GM18502 (cell line): ENCODE data around the gene DES.
A peak's percentile ranks its signal among the peaks of the same experiment; 100 is the strongest.
"Not testable (repeated sequence)": the region's sequence is repeated elsewhere in the genome, so short reads cannot be mapped to it uniquely, and the experiment has no call there.

Experiments used
- ATAC-seq: cut with Tn5 transposase; IDR thresholded peaks from one replicate; pipeline ENCODE4 v1.9.1; 2021; ENCODE audit warnings: mild to moderate bottlenecking; ENCODE audit not compliant: unreplicated experiment, poor library complexity

DES gene

GRCh38 chr2:219399716-219400478 is 18.3 kb upstream of the DES start:
- no peak for ATAC-seq

GRCh38 chr2:219400562-219400961 is 17.6 kb upstream of the DES start:
- ATAC-seq, result no peak

GRCh38 chr2:219401606-219402005 is 16.6 kb upstream of the DES start:
- no peak for ATAC-seq

GRCh38 chr2:219402665-219403515 is 15.3 kb upstream of the DES start:
- ATAC-seq, result peak; percentile 86

- ATAC-seq, result no peak
Observed at GRCh38 chr2:219403861-219404260, 14.3 kb upstream of the DES start.

- ATAC-seq, result no peak
Observed at GRCh38 chr2:219404291-219404910, 13.8 kb upstream of the DES start.

- ATAC-seq, result no peak
Observed at GRCh38 chr2:219404954-219405353, 13.2 kb upstream of the DES start.

GRCh38 chr2:219405451-219405850 is 12.7 kb upstream of the DES start:
- ATAC-seq, result no peak

- no peak for ATAC-seq
Observed at GRCh38 chr2:219405958-219406860, 12.0 kb upstream of the DES start.

- no peak for ATAC-seq
Observed at GRCh38 chr2:219406861-219407230, 11.3 kb upstream of the DES start.

- not testable (repeated sequence) for ATAC-seq
Observed at GRCh38 chr2:219407343-219407742, 10.8 kb upstream of the DES start.

GRCh38 chr2:219408204-219408603 is 10.0 kb upstream of the DES start:
- no peak for ATAC-seq

GRCh38 chr2:219408631-219409030 is 9.5 kb upstream of the DES start:
- no peak for ATAC-seq

- ATAC-seq, result no peak
Observed at GRCh38 chr2:219409619-219410018, 8.6 kb upstream of the DES start.

- ATAC-seq, result no peak
Observed at GRCh38 chr2:219410390-219410789, 7.8 kb upstream of the DES start.

- no peak for ATAC-seq
Observed at GRCh38 chr2:219414857-219415256, 3.3 kb upstream of the DES start.

- ATAC-seq, result no peak
Observed at GRCh38 chr2:219415580-219416234, 2.5 kb upstream of the DES start.

GRCh38 chr2:219416235-219416602 is 2.0 kb upstream of the DES start:
- no peak for ATAC-seq

GRCh38 chr2:219416938-219417337 is 1.2 kb upstream of the DES start:
- no peak for ATAC-seq

GRCh38 chr2:219417374-219417773 is 803 bp upstream of the DES start:
- ATAC-seq, result no peak
